AG09319 (cell line): Measurements from ENCODE around the gene PTAR1.

Experiments
- DNase-seq: peaks from one replicate; pipeline ENCODE4 v3.0.0-alpha.2; 2010; ENCODE audit warnings: low read depth; ENCODE audit errors: extremely low read depth
- TF ChIP-seq, protein P1 (sequence below): IDR thresholded peaks from 2 replicates; pipeline ENCODE4 v1.5.1; 2011; ENCODE audit warnings: low read depth, mild to moderate bottlenecking, inconsistent platforms, low read length, moderate library complexity

Gene PTAR1

DNA sequence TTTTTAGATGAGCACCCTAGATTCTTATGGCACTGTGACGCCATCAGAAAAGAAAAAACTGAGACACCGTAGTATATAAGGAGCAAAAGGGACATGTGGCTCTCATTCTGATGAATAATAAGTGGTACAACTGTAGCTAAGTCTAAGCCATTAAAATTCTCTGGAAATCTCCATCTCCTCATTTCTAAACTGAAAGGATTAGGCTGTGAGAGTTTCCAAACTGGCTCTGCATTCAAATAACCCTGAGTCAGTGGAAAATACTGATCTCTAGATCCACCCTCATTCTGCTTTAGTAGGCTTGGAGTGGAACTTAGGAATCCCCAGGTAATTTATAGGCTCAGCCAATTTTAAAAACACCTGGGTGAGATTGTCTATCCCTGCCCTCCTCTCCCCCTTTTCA, 28.5 kb downstream of the PTAR1 start:
- no peak for DNase-seq
- TF ChIP-seq, protein P1, sequence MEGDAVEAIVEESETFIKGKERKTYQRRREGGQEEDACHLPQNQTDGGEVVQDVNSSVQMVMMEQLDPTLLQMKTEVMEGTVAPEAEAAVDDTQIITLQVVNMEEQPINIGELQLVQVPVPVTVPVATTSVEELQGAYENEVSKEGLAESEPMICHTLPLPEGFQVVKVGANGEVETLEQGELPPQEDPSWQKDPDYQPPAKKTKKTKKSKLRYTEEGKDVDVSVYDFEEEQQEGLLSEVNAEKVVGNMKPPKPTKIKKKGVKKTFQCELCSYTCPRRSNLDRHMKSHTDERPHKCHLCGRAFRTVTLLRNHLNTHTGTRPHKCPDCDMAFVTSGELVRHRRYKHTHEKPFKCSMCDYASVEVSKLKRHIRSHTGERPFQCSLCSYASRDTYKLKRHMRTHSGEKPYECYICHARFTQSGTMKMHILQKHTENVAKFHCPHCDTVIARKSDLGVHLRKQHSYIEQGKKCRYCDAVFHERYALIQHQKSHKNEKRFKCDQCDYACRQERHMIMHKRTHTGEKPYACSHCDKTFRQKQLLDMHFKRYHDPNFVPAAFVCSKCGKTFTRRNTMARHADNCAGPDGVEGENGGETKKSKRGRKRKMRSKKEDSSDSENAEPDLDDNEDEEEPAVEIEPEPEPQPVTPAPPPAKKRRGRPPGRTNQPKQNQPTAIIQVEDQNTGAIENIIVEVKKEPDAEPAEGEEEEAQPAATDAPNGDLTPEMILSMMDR = no peak

DNA sequence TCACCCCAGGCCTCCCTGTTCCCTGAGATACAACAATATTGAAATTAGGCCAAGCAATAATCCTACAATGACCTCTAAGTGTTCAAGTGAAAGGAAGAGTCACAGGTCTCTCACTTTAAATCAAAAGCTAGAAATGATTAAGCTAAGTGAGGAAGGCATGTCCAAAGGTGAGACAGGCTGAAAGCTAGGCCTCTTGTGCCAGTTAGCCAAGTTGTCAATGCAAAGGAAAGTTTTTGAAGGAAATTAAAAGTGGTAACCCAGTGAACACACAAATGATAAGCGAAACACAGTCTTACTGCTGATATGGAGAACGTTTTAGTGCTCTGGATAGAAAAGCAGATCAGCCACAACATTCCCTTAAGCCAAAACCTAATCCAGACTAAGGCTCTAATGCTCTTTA, 39.8 kb downstream of the PTAR1 start:
- no peak for DNase-seq
- TF ChIP-seq, protein P1 = no peak

DNA sequence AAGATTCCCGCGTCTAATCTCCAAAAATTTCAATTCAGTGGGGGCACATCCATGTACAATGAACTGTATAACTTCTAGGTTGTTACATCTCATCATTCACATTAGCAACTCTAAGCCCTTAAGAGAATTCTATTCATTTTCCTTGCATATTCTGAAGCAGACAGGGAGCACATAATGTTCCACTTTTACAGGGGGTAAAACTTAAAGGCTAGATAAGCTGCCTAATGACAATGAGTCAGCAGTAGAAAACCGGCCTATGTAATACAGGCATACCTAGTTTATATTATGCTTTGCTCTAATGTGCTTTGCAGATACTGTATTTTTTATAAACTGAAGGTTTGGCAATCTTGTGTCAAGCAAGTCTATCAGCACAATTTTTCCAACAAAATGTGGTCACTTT, 40.4 kb downstream of the PTAR1 start:
- TF ChIP-seq, protein P1 = no peak
- no peak for DNase-seq

DNA sequence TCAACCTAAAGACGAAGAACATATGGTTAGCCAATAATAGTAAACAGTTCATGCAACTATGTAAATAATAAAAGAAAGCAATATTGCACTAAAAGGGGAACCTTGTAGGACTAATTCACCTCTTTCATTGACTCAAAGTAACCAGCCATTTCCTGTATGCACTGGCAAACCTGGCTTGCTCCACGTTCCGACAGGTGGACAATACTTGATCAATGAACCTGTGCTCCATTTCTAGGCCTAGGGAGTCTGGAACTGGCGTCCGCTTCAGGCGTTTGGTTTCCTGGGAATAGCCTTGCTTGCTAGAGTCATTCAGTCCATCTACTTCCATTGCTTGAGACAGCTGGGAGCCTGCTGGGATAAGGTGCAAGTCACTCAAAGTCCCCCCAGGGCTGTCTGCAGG, 41.6 kb downstream of the PTAR1 start:
- DNase-seq = no peak
- TF ChIP-seq, protein P1 = no peak

DNA sequence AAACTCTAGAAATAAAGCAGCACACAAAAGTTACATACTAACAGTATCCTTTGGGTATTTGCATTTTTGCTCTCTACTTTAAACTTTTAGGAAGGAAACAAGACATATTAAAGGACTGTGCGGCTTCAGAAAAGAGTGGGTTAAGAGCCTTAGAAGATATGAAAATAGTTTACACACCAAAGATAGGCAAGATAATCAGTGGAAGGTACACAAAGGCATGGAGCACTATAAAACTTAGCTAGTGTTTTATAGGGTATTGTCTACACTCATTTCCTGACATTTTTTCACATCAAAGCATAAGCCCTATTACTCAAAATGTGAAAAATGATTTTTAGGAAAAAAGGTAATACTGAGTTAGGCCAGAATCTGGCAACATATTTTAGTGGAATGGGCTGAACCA, 44.0 kb downstream of the PTAR1 start:
- TF ChIP-seq, protein P1 = no peak
- DNase-seq = no peak

DNA sequence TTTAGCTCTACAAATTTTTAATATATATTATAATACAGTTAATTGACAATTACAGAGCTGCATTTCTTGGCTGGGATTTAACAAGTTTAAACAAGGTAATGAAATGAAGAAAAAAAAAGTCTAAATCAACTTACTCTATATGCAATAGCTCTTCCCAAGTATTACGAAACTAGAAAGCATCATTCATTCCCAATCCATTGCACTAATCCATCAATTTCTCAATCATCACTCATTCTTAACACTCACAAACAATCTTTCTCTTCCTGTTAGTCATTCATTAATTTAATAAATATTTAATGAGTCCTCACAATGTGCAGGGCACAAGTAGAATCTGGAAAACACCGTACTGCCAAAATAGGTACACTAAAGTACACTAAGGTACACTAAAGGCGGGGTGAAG, 44.7 kb downstream of the PTAR1 start:
- TF ChIP-seq, protein P1 = no peak
- DNase-seq = no peak

DNA sequence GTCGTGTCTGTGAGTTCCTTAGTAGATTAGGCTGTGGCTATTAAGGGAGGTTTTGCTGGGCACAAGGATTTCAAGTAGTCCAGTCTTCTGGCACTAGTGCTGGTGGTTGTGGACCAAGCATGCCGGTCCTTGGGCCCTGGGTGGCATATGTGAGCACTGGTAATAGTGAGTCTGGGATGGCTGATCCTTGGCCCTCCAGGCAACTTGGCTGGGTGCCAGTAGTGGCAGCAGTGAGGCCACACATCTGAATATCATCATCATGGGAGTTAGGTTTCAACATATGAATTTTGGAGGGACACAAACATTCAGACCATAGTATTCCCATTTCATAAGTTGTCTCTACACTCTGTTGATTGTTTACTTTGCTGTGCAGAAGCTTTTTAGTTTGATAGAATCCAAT, 62.3 kb downstream of the PTAR1 start:
- TF ChIP-seq, protein P1 = no peak
- no peak for DNase-seq

DNA sequence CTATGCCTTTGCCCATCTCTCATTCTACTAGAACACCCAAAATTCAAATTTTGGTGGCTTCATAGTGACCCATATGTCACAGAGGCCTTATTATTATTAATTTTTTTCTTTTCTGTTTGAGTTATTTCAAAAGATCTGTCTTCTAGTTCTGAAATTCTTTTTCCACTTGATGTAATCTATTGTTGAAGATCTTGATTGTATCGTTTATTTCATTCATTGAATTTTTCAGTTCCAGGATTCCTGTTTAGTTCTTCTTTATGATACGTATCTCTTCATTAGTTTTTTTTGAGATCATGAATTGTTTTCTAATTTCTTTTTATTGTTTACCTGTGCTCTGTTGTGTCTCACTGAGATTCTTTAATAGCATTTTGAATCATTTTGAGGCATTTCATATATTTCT, 63.0 kb downstream of the PTAR1 start:
- TF ChIP-seq, protein P1 = no peak
- DNase-seq = no peak
